GM12892 (cell line): Measurements from ENCODE around the gene RPL13A.

Source experiments
- POLR2A ChIP-seq: IDR thresholded peaks from 2 replicates; pipeline ENCODE4 v1.6.1; 2011; ENCODE audit warnings: low read depth, low read length, control low read depth
- POLR2AphosphoS5 ChIP-seq: IDR thresholded peaks from 2 replicates; pipeline ENCODE4 v1.6.1; 2011; ENCODE audit warnings: low read depth, low read length, control low read depth
- TAF1 ChIP-seq: IDR thresholded peaks from 2 replicates; pipeline ENCODE4 v1.6.1; 2011; ENCODE audit warnings: low read depth, mild to moderate bottlenecking, control low read depth, low read length, borderline replicate concordance

DNA sequence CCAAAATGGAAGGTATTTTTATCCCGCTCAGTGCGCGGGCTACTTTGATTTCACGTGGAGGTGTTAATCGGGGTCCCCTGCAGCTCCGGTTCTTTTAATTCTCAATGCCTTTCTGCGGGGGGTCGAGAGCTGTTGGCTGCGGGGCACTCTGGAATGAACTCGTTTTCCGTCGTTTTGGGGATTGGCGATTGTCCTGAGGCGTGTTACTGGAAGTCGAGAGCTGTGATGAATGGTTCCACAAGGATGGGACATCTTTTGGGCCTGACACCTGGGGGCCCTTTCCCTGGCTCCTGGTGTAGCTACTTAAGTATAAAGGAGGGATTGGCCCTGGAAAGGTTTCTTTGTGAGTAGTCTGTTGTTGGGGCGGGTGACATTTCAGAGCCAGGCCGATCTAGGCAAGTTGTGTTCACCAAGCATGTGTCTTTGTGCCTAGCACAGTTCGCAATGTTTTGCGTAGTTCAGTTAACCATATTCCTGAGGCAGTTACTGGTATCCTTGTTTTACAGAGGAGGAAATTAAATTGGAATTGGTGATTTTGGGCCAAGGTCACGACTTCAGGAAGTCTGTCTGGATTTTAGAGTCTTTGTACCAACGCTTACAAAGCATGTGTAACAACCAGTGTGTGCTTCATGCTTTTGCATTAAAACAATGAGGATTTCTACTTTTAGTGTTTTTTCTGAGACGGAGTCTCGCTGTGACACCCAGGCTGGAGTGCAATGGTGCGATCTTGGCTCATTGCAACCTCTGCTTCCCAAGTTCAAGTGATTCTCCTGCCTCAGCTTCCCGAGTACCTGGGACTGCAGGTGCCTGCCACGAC lies 846 bp downstream of the RPL13A start:
- no peak; the same call in 1 of the 2 replicates for TF ChIP-seq POLR2A
- no peak; the same call in 1 of the 2 replicates for TF ChIP-seq POLR2AphosphoS5
- TF ChIP-seq TAF1, result no peak
